Epithelial cell of esophagus (primary cell): ENCODE measurements around the gene CLEC16A.

Source experiments
- DNase-seq: peaks from one replicate; pipeline ENCODE4 v3.0.0; 2010; ENCODE audit warnings: low read depth
- H3K4me3 ChIP-seq: 2 replicates; pipeline ENCODE4 v1.5.1; 2011; ENCODE audit warnings: mild to moderate bottlenecking, low read length, control low read depth
- CTCF ChIP-seq: IDR thresholded peaks from 2 replicates; pipeline ENCODE4 v1.5.1; 2011; ENCODE audit warnings: low read depth, mild to moderate bottlenecking, low read length, control low read depth, inconsistent platforms; ENCODE audit not compliant: insufficient read depth; ENCODE audit errors: missing control alignments

The CLEC16A gene

GRCh38 chr16:11023262-11024039 is 79.1 kb downstream of the CLEC16A start:
- TF ChIP-seq CTCF, result no peak
- DNase-seq, result no peak
- H3K4me3 ChIP-seq, result no peak overlapping the region

GRCh38 chr16:11024333-11025053 is 80.1 kb downstream of the CLEC16A start:
- peak; percentile 64 for DNase-seq
- no peak overlapping the region for H3K4me3 ChIP-seq
- no peak for TF ChIP-seq CTCF

- no peak for TF ChIP-seq CTCF
- DNase-seq, result no peak
- no peak overlapping the region for H3K4me3 ChIP-seq
Observed at GRCh38 chr16:11025120-11025531, 80.8 kb downstream of the CLEC16A start.

DNA sequence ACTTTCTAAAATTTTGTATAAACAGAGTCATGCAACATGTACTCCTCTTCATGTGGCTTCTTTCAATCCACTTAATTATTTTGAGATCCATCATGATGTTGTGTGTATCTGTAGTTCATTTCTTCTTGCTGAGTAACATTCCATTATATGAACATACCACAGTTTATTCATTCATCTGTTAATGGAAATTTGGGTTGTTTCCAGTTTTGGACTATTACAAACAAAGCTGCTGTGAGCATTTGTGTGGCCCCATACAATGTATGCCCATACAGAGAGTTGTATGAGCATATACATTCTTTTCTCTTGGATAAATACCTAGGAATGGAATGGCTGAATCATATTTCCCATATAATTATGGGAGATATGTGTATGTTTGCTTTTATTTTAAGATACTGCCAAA is 85.6 kb downstream of the CLEC16A start:
- TF ChIP-seq CTCF, result no peak
- peak; percentile 62 for DNase-seq
- H3K4me3 ChIP-seq, result no peak overlapping the region

DNA sequence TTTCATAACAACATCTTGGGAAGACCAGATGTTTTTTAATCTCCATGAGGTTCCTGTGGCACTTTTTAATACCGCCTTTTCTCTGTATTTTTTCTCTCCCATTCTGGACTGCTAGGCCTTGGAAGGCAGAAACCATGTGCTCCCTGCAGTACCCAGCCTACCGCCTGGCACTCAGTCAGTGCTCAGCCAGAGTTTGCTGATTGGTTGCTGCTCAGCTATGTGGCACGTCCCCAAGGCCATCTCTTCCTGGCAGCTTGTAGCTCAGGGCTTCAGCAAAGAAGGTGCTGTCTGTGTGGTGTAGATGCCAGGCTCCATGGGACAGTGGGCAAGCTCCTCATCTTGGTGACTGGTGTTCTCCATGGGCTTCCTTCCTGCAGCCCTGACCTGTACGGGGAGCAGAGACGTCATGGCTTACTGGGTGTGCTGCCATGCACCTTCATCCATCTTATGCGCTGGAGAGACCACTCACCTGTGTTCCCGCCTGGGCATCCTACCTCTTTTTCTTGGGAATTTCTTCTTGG is 86.7 kb downstream of the CLEC16A start:
- H3K4me3 ChIP-seq, result no peak overlapping the region
- no peak for TF ChIP-seq CTCF
- no peak for DNase-seq

DNA sequence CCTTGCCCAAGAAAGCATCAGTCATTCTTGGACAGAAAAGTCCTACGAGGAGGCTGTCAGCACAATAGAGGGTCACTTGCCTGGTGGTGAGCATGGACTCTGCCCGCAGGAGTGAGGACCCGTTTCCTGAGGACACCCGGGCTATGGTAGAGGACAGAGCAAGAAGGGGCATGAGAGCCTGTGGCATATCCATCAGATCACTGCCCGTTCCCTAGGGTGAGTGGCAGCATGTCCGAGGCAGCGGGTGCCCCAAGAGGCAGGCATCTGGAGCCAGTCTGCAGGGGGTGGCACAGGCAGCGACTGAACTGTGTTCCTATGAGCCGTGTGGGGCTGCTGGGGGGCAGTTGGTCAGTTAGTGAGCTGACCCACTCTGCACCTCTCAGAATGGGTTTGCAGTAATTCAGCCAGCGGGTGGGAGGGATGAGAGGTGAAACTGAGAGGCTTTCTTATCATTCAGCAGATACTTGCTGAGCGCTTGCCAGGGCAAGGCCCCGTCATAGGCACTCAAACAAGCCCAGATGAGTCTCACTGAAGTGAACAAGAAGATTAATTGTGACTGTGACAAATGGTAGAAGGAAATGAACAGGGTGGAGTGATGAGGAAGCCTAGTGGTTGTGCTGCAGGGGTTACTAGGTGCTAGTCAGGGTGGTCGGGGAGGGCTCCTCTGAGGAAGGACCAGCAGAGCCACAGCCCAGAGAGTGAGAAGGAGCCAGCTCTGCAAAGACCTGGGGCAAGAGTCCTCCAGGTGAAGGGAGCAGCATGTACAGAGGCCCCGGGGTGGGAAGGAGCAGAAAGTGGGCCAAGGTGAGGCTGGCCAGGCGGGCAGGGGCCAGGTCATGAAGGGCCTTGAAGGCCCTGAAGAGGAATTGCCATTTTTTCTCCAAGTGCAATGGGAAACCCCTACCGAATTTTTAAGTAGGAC is 87.9 kb downstream of the CLEC16A start:
- no peak overlapping the region for H3K4me3 ChIP-seq
- TF ChIP-seq CTCF, result no peak
- DNase-seq, result peak; percentile 56
